ENCODE results near the gene DBH. TPM values are rescaled to one million over a fixed set of nuclear protein-coding genes. Genes with fewer than 3 reads are reported as not detected.

DBH gene
- total RNA-seq, 2 experiments from 2014 or later: not detected

- TF ChIP-seq EZH2phosphoT487 (IDR thresholded peaks at IDR 0.05; ENCODE audit: borderline replicate concordance, low read depth, low read length) (no peak), CTCF (conservative IDR thresholded peaks at IDR 0.05; ENCODE audit: low read length) (no peak)
- no peaks in the 10 kb centered on the region for H3K36me3 ChIP-seq (ENCODE audit: insufficient read depth, low read length)
- H2AFZ ChIP-seq (ENCODE audit: low read length): no peak overlapping the region
- H3K4me3 ChIP-seq (ENCODE audit: low read depth, low read length, poor library complexity, severe bottlenecking): no peak overlapping the region
- POLR2A ChIA-PET: no interaction called here
- H4K20me1 ChIP-seq (ENCODE audit: insufficient read depth, low read length): no peaks in the 10 kb centered on the region
- H3K4me2 ChIP-seq (ENCODE audit: low read length): no peak overlapping the region
- H3K9me3 ChIP-seq (ENCODE audit: low read length): no peaks in the 10 kb centered on the region
- CTCF ChIA-PET (ENCODE audit: unreplicated experiment): no interaction called here
- no peak for DNase-seq (ENCODE audit: low spot score)
- H3K27ac ChIP-seq (ENCODE audit: low read depth, low read length, poor library complexity, severe bottlenecking): no peak overlapping the region
- H3K4me1 ChIP-seq (ENCODE audit: insufficient read depth, low read length, poor library complexity, severe bottlenecking): peaks cover 12% of the 10 kb centered on the region
- no peaks in the 10 kb centered on the region for H3K9me2 ChIP-seq (ENCODE audit: insufficient read depth, low read length)
- intact Hi-C loops (cut with micrococcal nuclease; ENCODE audit: unreplicated experiment): no loop called here
- no peaks in the 10 kb centered on the region for H3K79me2 ChIP-seq (ENCODE audit: insufficient read depth, low read depth, low read length)
- no TSS peak for BruUV-seq (replicated peaks)
Measured at GRCh38 chr9:133607381-133607780, 28.8 kb upstream of the DBH start.

DNA sequence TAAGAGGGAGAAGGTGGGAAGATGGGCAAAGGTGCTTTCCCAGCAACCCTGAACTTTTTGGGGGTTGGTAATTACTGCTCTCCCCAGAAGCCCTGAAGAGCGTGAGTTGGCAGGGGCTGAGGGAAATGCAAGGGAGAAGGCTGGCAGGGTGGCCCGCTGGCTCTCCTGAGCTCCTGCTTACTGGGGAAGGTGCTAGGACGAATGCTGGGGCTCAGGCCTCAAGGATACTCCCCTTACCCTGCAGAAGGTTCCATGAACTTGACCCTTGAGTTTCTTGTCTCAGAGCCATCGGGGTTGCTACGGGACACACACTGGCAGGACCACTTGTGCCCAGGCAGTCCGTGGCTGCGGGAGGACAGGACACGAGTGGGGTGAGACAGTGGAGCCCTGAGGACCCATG, 28.2 kb upstream of the DBH start:
- Histone ChIP-seq H3K9me2 (ENCODE audit: insufficient read depth, low read length) (no peaks in the 10 kb centered on the region), H4K20me1 (ENCODE audit: insufficient read depth, low read length) (no peaks in the 10 kb centered on the region), H3K4me3 (ENCODE audit: low read depth, low read length, poor library complexity, severe bottlenecking) (no peak overlapping the region), H3K4me2 (ENCODE audit: low read length) (no peak overlapping the region), H3K4me1 (ENCODE audit: insufficient read depth, low read length, poor library complexity, severe bottlenecking) (peaks cover 12% of the 10 kb centered on the region), H2AFZ (ENCODE audit: low read length) (no peak overlapping the region), H3K27ac (ENCODE audit: low read depth, low read length, poor library complexity, severe bottlenecking) (no peak overlapping the region), H3K79me2 (ENCODE audit: insufficient read depth, low read depth, low read length) (no peaks in the 10 kb centered on the region), H3K36me3 (ENCODE audit: insufficient read depth, low read length) (no peaks in the 10 kb centered on the region), H3K9me3 (ENCODE audit: low read length) (no peaks in the 10 kb centered on the region)
- BruUV-seq (replicated peaks): no TSS peak
- CTCF ChIA-PET (ENCODE audit: unreplicated experiment): no interaction called here
- intact Hi-C loops (cut with micrococcal nuclease; ENCODE audit: unreplicated experiment): no loop called here
- POLR2A ChIA-PET: interaction anchor here (0.7 kb wide), 1 partner anchor 10 kb away, joined by 3 read pairs; no protein-coding TSS in a partner anchor
- no peak for DNase-seq (ENCODE audit: low spot score)
- TF ChIP-seq CTCF (conservative IDR thresholded peaks at IDR 0.05; ENCODE audit: low read length) (no peak), EZH2phosphoT487 (IDR thresholded peaks at IDR 0.05; ENCODE audit: borderline replicate concordance, low read depth, low read length) (no peak)

- H3K4me3 ChIP-seq (ENCODE audit: low read depth, low read length, poor library complexity, severe bottlenecking): no peak overlapping the region
- no peaks in the 10 kb centered on the region for H4K20me1 ChIP-seq (ENCODE audit: insufficient read depth, low read length)
- no TSS peak for BruUV-seq (replicated peaks)
- no peaks in the 10 kb centered on the region for H3K9me3 ChIP-seq (ENCODE audit: low read length)
- TF ChIP-seq CTCF (conservative IDR thresholded peaks at IDR 0.05; ENCODE audit: low read length): no peak
- TF ChIP-seq EZH2phosphoT487 (IDR thresholded peaks at IDR 0.05; ENCODE audit: borderline replicate concordance, low read depth, low read length): no peak
- POLR2A ChIA-PET: interaction anchor here (0.7 kb wide), 1 partner anchor 11 kb away, joined by 3 read pairs; no protein-coding TSS in a partner anchor
- peaks cover 12% of the 10 kb centered on the region for H3K4me1 ChIP-seq (ENCODE audit: insufficient read depth, low read length, poor library complexity, severe bottlenecking)
- CTCF ChIA-PET (ENCODE audit: unreplicated experiment): no interaction called here
- no peaks in the 10 kb centered on the region for H3K36me3 ChIP-seq (ENCODE audit: insufficient read depth, low read length)
- H2AFZ ChIP-seq (ENCODE audit: low read length): no peak overlapping the region
- no peaks in the 10 kb centered on the region for H3K79me2 ChIP-seq (ENCODE audit: insufficient read depth, low read depth, low read length)
- no peak overlapping the region for H3K4me2 ChIP-seq (ENCODE audit: low read length)
- H3K9me2 ChIP-seq (ENCODE audit: insufficient read depth, low read length): no peaks in the 10 kb centered on the region
- no peak for DNase-seq (ENCODE audit: low spot score)
- intact Hi-C loops (cut with micrococcal nuclease; ENCODE audit: unreplicated experiment): no loop called here
- no peak overlapping the region for H3K27ac ChIP-seq (ENCODE audit: low read depth, low read length, poor library complexity, severe bottlenecking)
Measured at GRCh38 chr9:133608382-133608781, 27.8 kb upstream of the DBH start.
